CD4-positive, alpha-beta T cell treated with Interleukin-21 for 1 hour (primary cell): ENCODE data around the gene GALNT3.
A peak's percentile ranks its signal among the peaks of the same experiment; 100 is the strongest.

ENCODE experiments used
- DNase-seq: peaks from one replicate; pipeline ENCODE4 v3.0.0-alpha.2; 2020

GALNT3 gene

DNA sequence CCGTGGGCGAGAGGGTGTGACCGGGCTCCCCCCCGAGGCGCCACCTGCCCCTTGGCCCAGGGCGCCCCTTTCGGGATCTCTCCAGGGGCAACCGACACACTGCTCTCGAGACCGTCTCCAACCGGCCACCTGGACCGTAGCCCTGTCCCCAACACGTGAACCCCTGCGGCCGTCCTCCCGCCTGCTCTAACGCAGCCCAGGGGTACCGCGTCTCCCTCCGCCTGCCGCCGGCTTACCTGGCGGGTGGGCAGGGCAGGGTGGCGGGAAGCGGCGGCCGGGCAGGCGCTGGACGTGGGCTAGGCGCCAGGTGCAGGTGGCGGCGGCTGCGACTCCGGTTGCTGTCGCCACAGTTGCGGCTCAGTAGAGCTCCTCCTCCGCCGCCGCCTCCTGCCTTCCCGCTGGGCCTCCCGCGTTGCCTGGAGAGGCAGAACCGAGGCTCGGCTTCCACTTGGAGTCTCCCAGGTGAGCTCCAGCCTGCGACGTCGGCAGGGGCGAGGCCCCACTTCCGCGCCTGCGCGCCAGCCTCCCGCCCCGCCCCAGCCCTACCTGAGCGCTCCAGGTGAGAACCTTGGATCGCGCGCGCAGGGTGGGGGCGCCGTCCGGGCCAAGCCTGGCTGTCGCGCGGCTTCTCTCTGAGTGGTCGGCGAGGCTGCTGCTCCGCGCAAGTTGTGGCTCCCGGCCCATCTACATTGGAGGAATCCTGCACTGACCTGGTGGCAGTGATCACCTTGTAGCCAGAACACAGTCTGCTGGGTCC lies at the start of gene GALNT3:
Gene GALNT3 (minus strand): TSS at position 469 of the 757 bp plus-strand sequence. CDS start 23,547 bp downstream, outside the sequence.
- DNase-seq = peak; percentile 53

DNA sequence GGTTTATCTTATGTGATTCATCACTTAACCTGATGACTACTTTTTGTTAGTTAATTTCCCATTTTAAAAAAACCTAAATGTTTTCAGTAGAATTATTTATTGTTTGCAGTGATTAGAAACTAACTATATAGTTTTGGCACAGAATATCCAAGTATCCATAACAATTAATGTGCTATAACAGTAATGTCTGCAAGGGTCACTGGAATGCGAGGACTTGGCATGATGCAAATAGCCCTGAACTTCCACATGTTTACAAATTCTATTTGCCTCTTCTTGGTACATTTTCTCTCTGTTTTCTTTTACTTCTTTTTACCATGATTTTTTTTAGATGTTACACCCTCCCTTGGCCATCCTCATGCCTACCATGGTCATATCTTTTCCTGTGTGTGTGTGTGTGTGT lies 49.3 kb upstream of the GALNT3 start:
- DNase-seq = no peak

GRCh38 chr2:165840333-165840958 lies 46.4 kb upstream of the GALNT3 start:
- DNase-seq = no peak

DNA sequence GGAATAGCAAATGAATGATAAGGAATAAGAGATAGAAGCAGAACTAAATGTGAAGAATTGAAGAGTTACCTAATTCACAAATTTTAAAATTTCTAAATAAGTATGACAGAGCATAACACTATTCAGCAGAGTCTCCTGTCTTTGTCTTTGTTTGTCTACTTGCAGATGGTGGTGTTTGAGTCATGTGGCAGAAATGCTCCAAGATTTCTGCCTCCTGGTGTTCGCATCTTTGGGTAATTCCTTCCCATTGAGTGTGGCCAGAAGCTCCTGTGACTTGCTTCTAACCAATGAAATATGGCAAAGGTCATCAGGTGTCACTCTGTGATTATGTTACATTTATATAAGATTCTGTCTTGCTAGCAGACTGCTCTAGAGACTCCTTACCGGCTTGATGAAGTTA lies 45.6 kb upstream of the GALNT3 start:
- DNase-seq = no peak

- no peak for DNase-seq
Observed at GRCh38 chr2:165837122-165837521, 43.1 kb upstream of the GALNT3 start.

DNA sequence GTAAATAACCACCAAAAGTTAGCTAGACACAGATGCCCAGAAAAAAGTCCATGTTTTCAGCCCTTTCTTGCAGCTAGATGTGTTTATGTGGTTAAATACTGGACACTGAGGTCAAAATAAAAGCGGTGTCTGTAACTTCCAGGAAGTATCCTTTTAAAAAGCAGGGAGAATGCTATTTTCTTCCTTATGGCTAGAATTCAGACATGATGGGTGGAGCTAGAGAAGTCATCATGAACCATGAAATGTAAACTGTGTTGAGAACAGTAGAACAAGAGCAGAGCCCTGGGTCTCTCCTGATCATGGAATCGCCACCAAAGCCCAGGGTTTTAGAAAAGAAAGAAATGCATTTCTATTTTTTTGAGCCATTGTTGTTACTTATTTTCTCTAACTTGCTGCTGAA lies 41.3 kb upstream of the GALNT3 start:
- DNase-seq = no peak

GRCh38 chr2:165833156-165833555 lies 39.1 kb upstream of the GALNT3 start:
- no peak for DNase-seq

- no peak for DNase-seq
Observed at GRCh38 chr2:165827921-165828276, 33.9 kb upstream of the GALNT3 start.

DNA sequence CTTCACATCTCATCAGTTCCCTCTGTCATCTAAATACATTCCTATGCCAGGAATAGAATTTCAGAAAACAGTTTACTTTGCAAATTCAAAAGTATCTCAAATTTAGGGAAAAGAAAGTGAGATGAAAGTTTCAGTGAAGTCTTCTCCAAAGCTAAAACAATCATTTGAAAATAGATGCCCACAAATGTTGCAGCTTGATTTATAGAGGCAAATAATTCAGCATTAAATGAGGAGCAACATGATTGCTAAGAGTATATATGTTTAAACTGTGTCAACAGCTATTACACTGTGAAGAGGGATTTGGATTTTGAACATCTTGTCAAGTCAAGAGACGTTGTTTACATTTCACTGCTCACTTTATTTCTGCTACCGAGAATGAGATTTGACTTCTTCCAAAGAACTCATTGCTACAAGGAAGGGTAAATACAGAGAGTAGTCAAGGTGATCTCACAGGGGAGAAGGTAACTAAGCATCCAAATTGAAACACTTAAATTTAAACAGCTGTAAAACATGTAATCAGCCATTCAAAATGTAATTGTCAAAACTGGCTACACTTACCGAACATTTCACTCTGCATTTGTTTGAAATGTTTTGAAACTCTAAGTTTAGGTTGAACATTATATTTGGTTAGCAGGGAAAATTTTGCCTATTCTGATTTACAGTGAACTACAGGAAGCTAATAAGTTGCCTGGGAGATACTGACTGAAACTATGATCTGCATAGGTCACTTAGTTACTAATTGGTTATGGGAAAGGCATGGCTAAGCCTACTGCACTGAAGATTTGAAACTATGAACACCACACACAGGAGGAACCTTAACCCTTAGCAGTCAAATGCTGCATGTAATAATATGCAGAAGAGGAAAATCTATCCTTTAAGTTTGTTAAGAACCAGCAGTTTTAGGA lies 33.2 kb upstream of the GALNT3 start:
- no peak for DNase-seq

- no peak for DNase-seq
Observed at GRCh38 chr2:165825041-165825440, 31.0 kb upstream of the GALNT3 start.

DNA sequence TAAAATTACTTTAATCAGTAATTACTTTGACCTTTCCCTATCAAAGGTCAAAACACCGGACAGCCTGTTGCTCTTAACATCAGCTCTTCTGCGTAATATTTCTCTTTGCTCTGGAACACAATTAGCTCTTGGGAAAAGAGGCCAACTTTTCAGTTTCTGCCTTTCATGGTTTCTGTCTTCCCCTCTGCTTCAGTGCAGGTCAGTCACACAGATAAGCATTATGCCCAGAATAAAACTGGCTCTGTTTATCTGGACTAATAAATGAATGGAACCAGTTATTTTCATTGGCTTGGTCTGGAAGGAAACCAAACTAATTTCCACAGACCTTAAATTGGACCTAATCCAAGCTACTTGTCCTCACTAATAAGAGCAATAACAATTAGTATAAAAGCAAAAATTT lies 26.2 kb upstream of the GALNT3 start:
- DNase-seq = no peak

DNA sequence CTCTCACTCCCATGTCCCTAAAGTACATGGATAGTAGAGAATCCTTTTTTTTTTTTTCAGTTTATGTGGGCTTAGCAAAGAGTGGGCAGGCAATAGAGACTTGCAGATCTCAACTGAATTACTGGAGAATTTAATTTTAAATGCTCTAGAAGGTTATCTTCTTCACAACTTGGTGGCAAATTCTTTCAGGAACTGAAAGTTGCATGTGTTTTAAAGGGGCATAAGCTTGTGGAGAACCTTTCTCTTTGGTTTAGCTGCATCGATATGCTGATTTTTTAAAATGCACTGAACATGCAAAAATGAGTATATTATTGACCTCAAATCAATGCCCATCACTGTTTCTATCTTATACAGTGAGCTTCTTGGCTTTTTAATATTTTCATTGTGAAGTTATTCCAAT lies 24.9 kb upstream of the GALNT3 start:
- no peak for DNase-seq

GRCh38 chr2:165815299-165816141 lies 21.5 kb upstream of the GALNT3 start:
- no peak for DNase-seq

GRCh38 chr2:165814473-165814872 lies 20.4 kb upstream of the GALNT3 start:
- no peak for DNase-seq

DNA sequence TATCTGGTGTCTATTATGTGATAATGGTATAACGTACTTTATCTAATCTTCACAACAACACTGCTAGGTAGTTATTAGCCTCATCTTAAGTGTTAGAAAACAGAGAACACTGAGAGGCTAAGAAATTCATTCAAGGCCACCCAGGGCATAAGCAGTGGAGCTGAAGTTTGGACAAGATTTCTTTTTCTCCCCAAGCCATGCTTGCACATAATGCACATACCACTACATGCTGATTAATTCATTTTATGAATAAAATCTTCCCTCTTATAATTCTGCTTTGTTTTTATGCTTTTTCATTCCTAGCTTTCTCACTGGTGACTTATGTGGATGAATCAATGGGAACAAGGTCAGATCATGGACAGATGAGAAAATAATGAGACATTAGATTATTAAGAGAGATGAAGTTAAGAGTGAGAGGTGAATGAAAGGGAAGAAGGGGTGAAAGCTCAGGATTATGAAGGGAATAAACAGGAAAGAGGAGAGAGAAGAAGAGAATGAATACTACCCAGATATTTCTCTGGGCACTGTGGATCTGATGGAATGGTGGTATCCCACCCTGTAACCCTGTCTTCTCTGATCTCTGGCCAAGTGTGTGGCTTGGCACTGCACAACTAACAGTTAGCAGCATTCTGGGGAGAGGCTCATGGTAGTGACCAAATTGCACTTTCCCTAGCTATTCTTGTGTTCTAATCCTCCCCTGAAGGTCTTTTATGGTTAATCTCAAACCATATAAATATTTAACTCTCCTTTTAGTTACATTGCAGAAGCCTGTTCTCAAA lies 17.7 kb upstream of the GALNT3 start:
- no peak for DNase-seq

DNA sequence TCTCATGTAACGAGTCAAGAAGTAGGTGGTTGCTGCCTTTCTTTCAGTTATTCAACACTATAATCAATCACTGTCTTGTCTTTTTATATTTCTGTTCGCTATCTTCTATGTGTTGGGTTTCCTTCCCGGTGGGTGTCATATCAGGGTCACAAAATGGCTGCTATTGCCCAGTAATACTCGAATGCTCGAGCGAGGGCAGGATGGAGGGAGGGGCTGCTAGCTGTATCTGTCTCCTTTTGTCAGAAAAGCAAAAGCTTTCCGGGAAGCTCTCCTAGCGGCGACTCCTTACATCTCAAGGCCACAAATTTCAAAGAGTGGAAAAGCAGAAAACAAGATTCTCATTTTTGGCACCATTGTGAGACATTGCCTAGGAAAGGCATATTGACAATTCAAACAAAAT lies 16.4 kb upstream of the GALNT3 start:
- no peak for DNase-seq

DNA sequence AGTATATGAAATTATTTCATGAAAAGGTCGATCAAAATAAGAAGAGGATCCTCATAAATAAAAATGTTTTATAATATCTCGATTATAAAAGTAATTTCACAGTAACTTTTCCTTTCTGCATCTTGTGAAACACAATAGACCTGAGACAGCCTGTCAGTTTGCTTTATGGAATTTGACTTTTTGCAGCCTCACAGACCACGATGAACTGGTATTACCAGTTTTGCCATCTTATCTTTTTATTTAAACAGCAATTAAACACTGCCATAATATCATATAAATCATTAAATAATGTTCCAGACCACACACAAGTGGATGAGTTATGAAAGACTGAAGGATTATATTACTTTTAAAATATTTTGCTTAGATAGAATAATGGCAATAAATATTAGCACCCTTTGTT lies 10.7 kb upstream of the GALNT3 start:
- DNase-seq = no peak

DNA sequence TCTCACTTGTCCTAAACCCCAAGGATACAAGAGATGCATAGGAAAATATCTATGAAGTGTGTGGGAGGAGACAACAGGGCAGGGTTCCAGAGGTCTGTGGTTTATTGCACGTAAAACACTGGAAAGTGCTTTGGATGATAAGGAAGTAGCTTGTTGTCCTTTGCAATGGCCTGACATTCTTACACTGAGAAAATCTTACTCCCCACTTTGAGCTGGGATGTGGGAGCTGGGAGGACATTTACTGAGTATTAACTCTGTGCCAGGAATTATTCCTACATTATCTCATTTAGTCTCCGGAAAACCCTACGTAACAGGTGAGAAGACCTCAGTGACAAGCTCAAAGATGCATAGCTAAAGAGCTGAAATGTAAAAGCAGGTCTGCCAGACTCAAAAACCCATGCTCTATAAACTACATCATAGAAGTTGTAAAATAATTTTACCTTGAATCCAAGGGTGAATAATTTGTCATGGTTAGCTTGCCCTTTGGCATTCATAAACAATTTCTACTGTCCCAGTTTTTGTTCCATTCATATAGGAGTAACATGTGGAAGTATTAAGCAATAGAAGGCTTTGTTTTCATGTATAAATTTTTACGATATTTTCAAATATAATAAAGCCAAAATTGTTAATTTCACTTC lies 9.2 kb upstream of the GALNT3 start:
- no peak for DNase-seq

DNA sequence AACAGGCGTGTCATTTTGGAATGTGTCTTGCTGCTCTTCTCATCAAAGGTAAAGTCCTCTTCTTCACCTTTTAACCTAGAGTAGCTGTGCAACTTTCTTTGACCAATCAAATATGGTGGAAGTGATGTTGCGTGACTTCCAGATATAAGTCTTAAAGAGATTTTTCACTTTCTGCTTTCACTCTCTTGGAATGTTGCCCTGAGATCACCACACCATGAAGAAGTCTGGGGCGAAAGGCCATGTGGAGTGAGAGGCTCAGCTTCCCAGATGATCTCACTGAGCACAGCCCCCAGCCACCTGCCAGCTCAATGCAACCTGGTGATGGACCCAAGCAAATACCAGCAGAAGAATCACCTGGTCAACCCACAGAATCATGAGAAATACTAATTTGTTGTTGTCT lies 7.1 kb upstream of the GALNT3 start:
- DNase-seq = no peak

DNA sequence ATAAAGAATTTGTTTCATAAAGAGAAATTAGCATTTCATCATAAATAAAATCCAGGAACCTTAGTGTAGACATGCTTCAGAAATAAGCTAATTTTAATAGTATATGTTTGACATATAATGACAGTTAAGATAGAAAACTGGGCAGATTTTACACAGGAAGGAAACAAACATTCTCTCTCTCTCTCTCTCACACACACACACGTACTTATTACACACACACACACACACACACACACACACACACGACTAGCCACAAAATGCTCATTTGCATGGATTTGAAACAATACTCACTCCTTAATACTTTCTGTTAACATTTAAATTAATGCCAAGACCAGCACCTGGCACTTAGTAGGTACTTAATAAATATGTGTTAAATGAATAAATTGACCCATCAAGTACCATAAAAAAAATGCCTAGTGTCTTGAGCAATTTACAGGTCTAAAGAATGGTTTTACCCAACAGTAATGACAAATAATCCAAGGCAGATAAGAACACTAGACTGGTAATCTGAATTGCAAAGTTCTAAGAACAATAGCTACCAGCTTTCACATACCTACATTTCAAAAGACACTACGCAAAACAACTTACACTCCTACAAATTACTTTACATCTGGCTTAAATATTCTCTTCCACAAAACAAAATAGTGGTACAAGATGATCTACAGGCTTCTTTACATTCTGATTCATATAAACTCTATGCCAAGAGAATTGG lies 2.9 kb upstream of the GALNT3 start:
- peak; percentile 31 for DNase-seq

- DNase-seq = no peak
Observed at GRCh38 chr2:165796129-165796528, 2.1 kb upstream of the GALNT3 start.
